K562 (cell line): ENCODE measurements around the gene FEN1. TPM values are rescaled to one million over a fixed set of nuclear protein-coding genes. Genes with fewer than 3 reads are reported as not detected.

ENCODE experiments used
- ATAC-seq: fragments of 200-7000 bp; cut with Tn5 transposase; 3 replicates; pipeline ENCODE4 v1.9.1; 2020; ENCODE audit warnings: moderate library complexity
- BruUV-seq: library from RNA; stranded (reverse); fragments of 400-500 nt; replicated peaks from 2 replicates; lab custom pipeline; 2021; lab: Mats Ljungman, UMichigan
- CTCF ChIA-PET: fragments of 300-600 bp; formaldehyde crosslinking; extraction: SDS; loops from one replicate; lab custom pipeline; 2021; ENCODE audit warnings: low intra/inter-chr PET ratio; lab: Yijun Ruan, JAX
- POLR2A ChIA-PET: fragments of 300-600, 350-650 bp; sonication (Branson Sonifier 250); formaldehyde crosslinking; extraction: SDS; loops from one replicate; lab custom pipeline; 2021; ENCODE audit warnings: antibody characterized with exemption, inconsistent platforms; lab: Yijun Ruan, JAX
- DNase-seq, 4 experiments: peaks; one replicate each; pipeline versions ENCODE4 v3.0.0 to v3.0.0-alpha.2; 2011 to 2018; ENCODE audit warnings: low spot score in 3 of 4, mixed read lengths in 3 of 4; ENCODE audit errors: extremely low read depth in 1 of 4
- FAIRE-seq: peaks from 2 replicates; lab custom pipeline; 2011; peaks lifted over from hg19 to GRCh38; lab: Jason Lieb, UNC
- H2AFZ ChIP-seq: 2 replicates; pipeline ENCODE4 v1.6.0; 2011; ENCODE audit warnings: low read depth, low read length, control low read depth, inconsistent platforms
- H3K27ac ChIP-seq: fragments of 200-600 bp; 3 replicates; pipeline ENCODE4 v1.8.0; 2011; ENCODE audit warnings: low read depth, mild to moderate bottlenecking, control low read depth, inconsistent platforms, low read length, moderate library complexity, mixed read lengths; ENCODE audit errors: extremely low read depth
- H3K27me3 ChIP-seq, 2 experiments: fragments of 300-600 bp in 1 of 2; 2 replicates in 1 of 2; 3 replicates in 1 of 2; pipeline versions ENCODE4 v1.6.0 to v1.8.0; 2011; ENCODE audit warnings: inconsistent platforms in 2 of 2, low read length in 2 of 2, mild to moderate bottlenecking in 1 of 2, mixed read lengths in 1 of 2, moderate library complexity in 1 of 2; ENCODE audit not compliant: control insufficient read depth in 2 of 2, insufficient read depth in 2 of 2
- H3K36me3 ChIP-seq: fragments of 300-600 bp; 3 replicates; pipeline ENCODE4 v1.8.0; 2011; ENCODE audit warnings: mild to moderate bottlenecking, low read length, inconsistent platforms; ENCODE audit not compliant: control insufficient read depth, insufficient read depth
- H3K4me1 ChIP-seq, 2 experiments: fragments of 200-600 bp in 1 of 2; replicated peaks in 1 of 2; 2 replicates in 1 of 2; 3 replicates in 1 of 2; pipeline versions ENCODE4 v1.5.1 to v1.8.0; 2011; ENCODE audit warnings: inconsistent platforms in 2 of 2, low read length in 2 of 2, mild to moderate bottlenecking in 1 of 2, mixed read lengths in 1 of 2, moderate library complexity in 1 of 2; ENCODE audit not compliant: control insufficient read depth in 2 of 2, insufficient read depth in 2 of 2
- H3K4me2 ChIP-seq: 2 replicates; pipeline ENCODE4 v1.6.1; 2011; ENCODE audit warnings: low read length, control low read depth, inconsistent platforms, mixed read lengths; ENCODE audit not compliant: insufficient read depth
- H3K4me3 ChIP-seq: fragments of 200-600 bp; sonication (generic), shearing (Covaris generic); 2 replicates; pipeline ENCODE4 v1.5.1; 2016; ENCODE audit warnings: control low read depth, inconsistent platforms
- H3K79me2 ChIP-seq: fragments of 200-600 bp; 3 replicates; pipeline ENCODE4 v1.8.0; 2011; ENCODE audit warnings: low read length, inconsistent platforms; ENCODE audit not compliant: control insufficient read depth, insufficient read depth
- H3K9ac ChIP-seq, 2 experiments: 2 replicates each; pipeline versions ENCODE4 v1.6.0 to v1.6.1; 2011; ENCODE audit warnings: low read depth in 2 of 2, low read length in 2 of 2, control low read depth in 1 of 2, inconsistent platforms in 1 of 2, mild to moderate bottlenecking in 1 of 2, mixed read lengths in 1 of 2; ENCODE audit not compliant: insufficient read depth in 1 of 2
- H3K9me1 ChIP-seq: one replicate; pipeline ENCODE4 v1.6.0; 2011; ENCODE audit warnings: inconsistent platforms, mild to moderate bottlenecking, low read length, moderate library complexity; ENCODE audit not compliant: control insufficient read depth, insufficient read depth
- H3K9me3 ChIP-seq: replicated peaks from 2 replicates; pipeline ENCODE4 v1.5.1; 2011; ENCODE audit warnings: low read depth, low read length, inconsistent platforms; ENCODE audit not compliant: control insufficient read depth, insufficient read depth
- H4K20me1 ChIP-seq: replicated peaks from 2 replicates; pipeline ENCODE4 v1.6.1; 2011; ENCODE audit warnings: low read length, inconsistent platforms, mixed read lengths; ENCODE audit not compliant: control insufficient read depth, insufficient read depth
- ATF1 ChIP-seq, 2 experiments: fragments of 450-650 bp in 1 of 2; IDR thresholded peaks; 2 replicates each; pipeline ENCODE4 v1.6.1; 2016; ENCODE audit warnings: missing compliant biosample characterization in 1 of 2, missing genetic modification characterization in 1 of 2
- CREB1 ChIP-seq, 2 experiments: sonication (generic) in 1 of 2; formaldehyde crosslinking in 1 of 2; IDR thresholded peaks; 2 replicates each; pipeline versions ENCODE4 v1.6.1 to v1.8.0; 2012 to 2022; ENCODE audit warnings: inconsistent platforms in 1 of 2, mild to moderate bottlenecking in 1 of 2, missing genetic modification reagents in 1 of 2, moderate library complexity in 1 of 2
- CREM ChIP-seq: IDR thresholded peaks from 2 replicates; pipeline ENCODE4 v1.6.1; 2014; ENCODE audit warnings: antibody characterized with exemption, low read depth
- CTBP1 ChIP-seq: fragments of 450-650 bp; IDR thresholded peaks from 2 replicates; pipeline ENCODE4 v1.6.1; 2016; ENCODE audit warnings: borderline replicate concordance
- HDAC3 ChIP-seq: fragments of 450-650 bp; IDR thresholded peaks from 2 replicates; pipeline ENCODE4 v1.6.1; 2018; ENCODE audit warnings: borderline replicate concordance, mild to moderate bottlenecking, moderate library complexity; ENCODE audit not compliant: partially characterized antibody
- KHSRP ChIP-seq: fragments of 450-650 bp; IDR thresholded peaks from 2 replicates; pipeline ENCODE4 v1.6.1; 2017
- KLF16 ChIP-seq: IDR thresholded peaks from 2 replicates; pipeline ENCODE4 v1.6.1; 2016; ENCODE audit warnings: antibody characterized with exemption
- SLC30A9 ChIP-seq: fragments of 250-450 bp; sonication (Bioruptor Pico); IDR thresholded peaks from 2 replicates; pipeline ENCODE4 v1.8.0; 2022; ENCODE audit warnings: mild to moderate bottlenecking, moderate library complexity
- SMARCB1 ChIP-seq: IDR thresholded peaks from 2 replicates; pipeline ENCODE4 v1.6.1; 2011; ENCODE audit warnings: improper control_type of control experiment, low read depth; ENCODE audit not compliant: insufficient read length
- SREBF1 ChIP-seq: fragments of 150-350 bp; IDR thresholded peaks from 2 replicates; pipeline ENCODE4 v1.6.1; 2014; ENCODE audit warnings: antibody characterized with exemption, low read depth, low read length, borderline replicate concordance
- ZBTB17 ChIP-seq: fragments of 450-650 bp; formaldehyde crosslinking; IDR thresholded peaks from 2 replicates; pipeline ENCODE4 v1.4.0; 2020; ENCODE audit warnings: mild to moderate bottlenecking
- ZFPM2 ChIP-seq: fragments of 250-450 bp; sonication (Bioruptor Pico); IDR thresholded peaks from 2 replicates; pipeline ENCODE4 v1.5.1; 2022; ENCODE audit warnings: mild to moderate bottlenecking
- WGBS: fragments of 100-300 bp; shearing (Covaris generic); methylation state at CpG from one replicate; pipeline ENCODE4 v1.1.6; 2016; ENCODE audit warnings: low coverage, mixed read lengths; ENCODE audit not compliant: insufficient coverage; ENCODE audit errors: missing lambda C conversion rate; 5-methylcytosine and 5-hydroxymethylcytosine counted together
- in situ Hi-C: fragments of 300-500 bp; cut with MboI; formaldehyde crosslinking; loops from 4 replicates; pipeline ENCODE4 v1.15.0; 2018; ENCODE audit warnings: inconsistent platforms, mixed read lengths
- intact Hi-C: fragments of 100-400 bp; cut with micrococcal nuclease; formaldehyde crosslinking; loops from 2 replicates; pipeline ENCODE4 v1.14.2; 2022
- polyA plus RNA-seq, 8 experiments: library from polyadenylated mRNA; depleted of rRNA in 4 of 8; stranded (reverse) in 5 of 8; unstranded in 3 of 8; fragments of >200 nt; fragmentation: Nextera tagmentation in 2 of 8; fragmentation: Illumina TruSeq in 1 of 8; extraction: Ambion mirVana in 2 of 8; extraction: Trizol in 1 of 8; gene quantifications; 2 replicates each; pipeline versions ENCODE4 v1.2.1 to v1.2.3, GENCODE V29; 2011 to 2014; ENCODE audit warnings: inconsistent platforms in 1 of 8, missing spikeins in 1 of 8
- total RNA-seq, 7 experiments: library from RNA; depleted of rRNA in 6 of 7; stranded (reverse); fragments of >200 nt in 6 of 7; fragmentation: Illumina TruSeq in 2 of 7; extraction: Trizol in 2 of 7; gene quantifications; 2 replicates each; pipeline versions ENCODE4 v1.2.1 to v1.2.3, GENCODE V29; 2011 to 2021; ENCODE audit warnings: low replicate concordance in 1 of 7
- TF ChIP-seq, protein P1 (sequence below): fragments of 450-650 bp; IDR thresholded peaks from 2 replicates; pipeline ENCODE4 v1.6.1; 2016; ENCODE audit warnings: low read depth, mild to moderate bottlenecking, moderate library complexity
- TF ChIP-seq, protein P2 (sequence below): sonication (generic); IDR thresholded peaks from 2 replicates; pipeline ENCODE4 v1.6.1; 2016
- TF ChIP-seq, protein P3 (sequence below), 2 experiments: fragments of 150-350 bp in 1 of 2; IDR thresholded peaks; 2 replicates each; pipeline ENCODE4 v1.6.1; 2012 to 2016; ENCODE audit warnings: low read depth in 2 of 2, low read length in 2 of 2, mild to moderate bottlenecking in 1 of 2, moderate library complexity in 1 of 2

The FEN1 gene
- total and polyA plus RNA-seq, 9 of the 15 experiments (the other 6 are each of a cell fraction or from before 2014, with no cell fraction given): 58.1 to 156 (median 137) TPM

DNA sequence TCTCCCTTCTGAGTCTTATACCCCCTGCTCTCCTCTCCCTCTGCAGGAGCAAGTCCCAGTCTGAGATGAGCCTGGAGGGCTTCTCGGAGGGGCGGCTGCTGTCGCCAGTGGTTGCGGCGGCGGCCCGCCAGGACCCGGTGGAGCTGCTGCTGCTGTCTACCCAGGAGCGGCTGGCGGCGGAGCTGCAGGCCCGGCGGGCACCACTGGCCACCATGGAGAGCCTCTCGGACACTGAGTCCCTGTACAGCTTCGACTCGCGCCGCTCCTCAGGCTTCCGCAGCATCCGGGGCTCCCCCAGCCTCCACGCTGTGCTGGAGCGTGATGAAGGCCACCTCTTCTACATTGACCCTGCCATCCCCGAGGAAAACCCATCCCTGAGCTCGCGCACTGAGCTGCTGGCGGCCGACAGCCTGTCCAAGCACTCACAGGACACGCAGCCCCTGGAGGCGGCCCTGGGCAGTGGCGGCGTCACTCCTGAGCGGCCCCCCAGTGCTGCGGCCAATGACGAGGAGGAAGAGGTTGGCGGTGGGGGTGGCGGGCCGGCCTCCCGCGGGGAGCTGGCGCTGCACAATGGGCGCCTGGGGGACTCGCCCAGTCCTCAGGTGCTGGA lies 49.1 kb upstream of the FEN1 start:
- ChIA-PET CTCF (no interaction called here), POLR2A (interaction anchor here (0.6 to 1.7 kb wide), 4 partner anchors 13 to 49 kb away, joined by 3 to 7 read pairs (median 6); partner anchors contain the start of genes FEN1 and TMEM258)
- no peaks in the 10 kb centered on the region for H3K9me1 ChIP-seq
- H3K27me3 ChIP-seq: no peaks in the 10 kb centered on the region
- H3K4me1 ChIP-seq: peaks cover 17 to 76% of the 10 kb centered on the region in 2 experiments
- ATAC-seq (peak; percentile 66), FAIRE-seq (no peak), DNase-seq (peak; percentile 42 to 77 (median 60))
- H3K79me2 ChIP-seq: no peaks in the 10 kb centered on the region
- no peak overlapping the region for H3K27ac ChIP-seq
- peak overlapping the region in 1 of 2 experiments; percentile 82; a peak in 2 of 4 replicates for H3K9ac ChIP-seq
- H3K9me3 ChIP-seq: no peaks in the 10 kb centered on the region
- intact Hi-C loops: no loop called here
- no peak overlapping the region for H3K4me3 ChIP-seq
- no peaks in the 10 kb centered on the region for H3K36me3 ChIP-seq
- no peak overlapping the region; the same call in 1 of the 2 replicates for H3K4me2 ChIP-seq
- peak overlapping the region; percentile 47; the same call in 1 of the 2 replicates for H2AFZ ChIP-seq
- WGBS: 27% methylated on average over 34 of the region's 42 CpGs
- in situ Hi-C loops: no loop called here
- no TSS peak for BruUV-seq
- no peaks in the 10 kb centered on the region for H4K20me1 ChIP-seq
- TF ChIP-seq ATF1 (CRISPR knock-in tag; IDR thresholded peaks at IDR 0.05) (no peak), ATF1 (tag; IDR thresholded peaks at IDR 0.05) (0 out of 2 replicates have a peak, but pooled peaks have one; percentile 12), ZFPM2 (CRISPR knock-in tag) (no peak), ZBTB17 (CRISPR knock-in tag) (no peak), CREM (peak; percentile 48; the same call in 1 of the 2 replicates), KHSRP (no peak), CREB1 (IDR thresholded peaks at IDR 0.05) (peak; percentile 24; the same call in 1 of the 2 replicates), CREB1 (CRISPR knock-in tag; IDR thresholded peaks at IDR 0.05) (no peak), HDAC3 (no peak), SMARCB1 (no peak), KLF16 (no peak), CTBP1 (no peak), SREBF1 (no peak), SLC30A9 (no peak)
- TF ChIP-seq, protein P1, sequence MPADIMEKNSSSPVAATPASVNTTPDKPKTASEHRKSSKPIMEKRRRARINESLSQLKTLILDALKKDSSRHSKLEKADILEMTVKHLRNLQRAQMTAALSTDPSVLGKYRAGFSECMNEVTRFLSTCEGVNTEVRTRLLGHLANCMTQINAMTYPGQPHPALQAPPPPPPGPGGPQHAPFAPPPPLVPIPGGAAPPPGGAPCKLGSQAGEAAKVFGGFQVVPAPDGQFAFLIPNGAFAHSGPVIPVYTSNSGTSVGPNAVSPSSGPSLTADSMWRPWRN: no peak
- TF ChIP-seq, protein P2, sequence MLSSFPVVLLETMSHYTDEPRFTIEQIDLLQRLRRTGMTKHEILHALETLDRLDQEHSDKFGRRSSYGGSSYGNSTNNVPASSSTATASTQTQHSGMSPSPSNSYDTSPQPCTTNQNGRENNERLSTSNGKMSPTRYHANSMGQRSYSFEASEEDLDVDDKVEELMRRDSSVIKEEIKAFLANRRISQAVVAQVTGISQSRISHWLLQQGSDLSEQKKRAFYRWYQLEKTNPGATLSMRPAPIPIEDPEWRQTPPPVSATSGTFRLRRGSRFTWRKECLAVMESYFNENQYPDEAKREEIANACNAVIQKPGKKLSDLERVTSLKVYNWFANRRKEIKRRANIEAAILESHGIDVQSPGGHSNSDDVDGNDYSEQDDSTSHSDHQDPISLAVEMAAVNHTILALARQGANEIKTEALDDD: no peak
- TF ChIP-seq, protein P3, sequence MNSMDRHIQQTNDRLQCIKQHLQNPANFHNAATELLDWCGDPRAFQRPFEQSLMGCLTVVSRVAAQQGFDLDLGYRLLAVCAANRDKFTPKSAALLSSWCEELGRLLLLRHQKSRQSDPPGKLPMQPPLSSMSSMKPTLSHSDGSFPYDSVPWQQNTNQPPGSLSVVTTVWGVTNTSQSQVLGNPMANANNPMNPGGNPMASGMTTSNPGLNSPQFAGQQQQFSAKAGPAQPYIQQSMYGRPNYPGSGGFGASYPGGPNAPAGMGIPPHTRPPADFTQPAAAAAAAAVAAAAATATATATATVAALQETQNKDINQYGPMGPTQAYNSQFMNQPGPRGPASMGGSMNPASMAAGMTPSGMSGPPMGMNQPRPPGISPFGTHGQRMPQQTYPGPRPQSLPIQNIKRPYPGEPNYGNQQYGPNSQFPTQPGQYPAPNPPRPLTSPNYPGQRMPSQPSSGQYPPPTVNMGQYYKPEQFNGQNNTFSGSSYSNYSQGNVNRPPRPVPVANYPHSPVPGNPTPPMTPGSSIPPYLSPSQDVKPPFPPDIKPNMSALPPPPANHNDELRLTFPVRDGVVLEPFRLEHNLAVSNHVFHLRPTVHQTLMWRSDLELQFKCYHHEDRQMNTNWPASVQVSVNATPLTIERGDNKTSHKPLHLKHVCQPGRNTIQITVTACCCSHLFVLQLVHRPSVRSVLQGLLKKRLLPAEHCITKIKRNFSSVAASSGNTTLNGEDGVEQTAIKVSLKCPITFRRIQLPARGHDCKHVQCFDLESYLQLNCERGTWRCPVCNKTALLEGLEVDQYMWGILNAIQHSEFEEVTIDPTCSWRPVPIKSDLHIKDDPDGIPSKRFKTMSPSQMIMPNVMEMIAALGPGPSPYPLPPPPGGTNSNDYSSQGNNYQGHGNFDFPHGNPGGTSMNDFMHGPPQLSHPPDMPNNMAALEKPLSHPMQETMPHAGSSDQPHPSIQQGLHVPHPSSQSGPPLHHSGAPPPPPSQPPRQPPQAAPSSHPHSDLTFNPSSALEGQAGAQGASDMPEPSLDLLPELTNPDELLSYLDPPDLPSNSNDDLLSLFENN (IDR thresholded peaks at IDR 0.05; ENCODE audit: low read depth in 2 of 2, low read length in 2 of 2): no peak
